PC-3 (cell line): ENCODE results near the gene FOXP4. TPM values are rescaled to one million over a fixed set of nuclear protein-coding genes. Genes with fewer than 3 reads are reported as not detected.

ENCODE experiments used
- ATAC-seq: fragments of 200-7000 bp; cut with Tn5 transposase; 2 replicates; pipeline ENCODE4 v1.9.1; 2020; ENCODE audit warnings: mild to moderate bottlenecking, moderate library complexity
- BruUV-seq: library from RNA; stranded (reverse); fragments of 400-500 nt; replicated peaks from 2 replicates; lab custom pipeline; 2021; lab: Mats Ljungman, UMichigan
- CTCF ChIA-PET: fragments of 300-600 bp; sonication (Branson Sonifier 250); formaldehyde crosslinking; loops from one replicate; lab custom pipeline; 2022; ENCODE audit warnings: antibody characterized with exemption; lab: Charles Lee
- POLR2A ChIA-PET: fragments of 300-600 bp; sonication (Branson Sonifier 250); formaldehyde crosslinking; loops from one replicate; lab custom pipeline; 2022; ENCODE audit warnings: antibody characterized with exemption; ENCODE audit not compliant: unreplicated experiment; lab: Charles Lee
- DNase-seq: peaks from one replicate; pipeline ENCODE4 v3.0.0-alpha.2; 2015
- H2AFZ ChIP-seq: fragments of 300-600 bp; sonication (generic); 2 replicates; pipeline ENCODE4 v1.6.0; 2016; ENCODE audit warnings: antibody characterized with exemption, low read length
- H3F3A ChIP-seq: fragments of 300-600 bp; sonication (generic); one replicate; pipeline ENCODE4 v1.6.0; 2017; ENCODE audit warnings: antibody characterized with exemption, low read length, control low read depth, mild to moderate bottlenecking; ENCODE audit not compliant: unreplicated experiment
- H3K27ac ChIP-seq: fragments of 300-600 bp; sonication (generic); 2 replicates; pipeline ENCODE4 v1.5.1; 2016; ENCODE audit warnings: mild to moderate bottlenecking, low read length
- H3K27me3 ChIP-seq: fragments of 300-600 bp; sonication (generic); 2 replicates; pipeline ENCODE4 v1.6.1; 2016; ENCODE audit warnings: low read length, mixed read lengths
- H3K36me3 ChIP-seq: fragments of 300-600 bp; sonication (generic); 2 replicates; pipeline ENCODE4 v1.6.1; 2016; ENCODE audit warnings: low read depth, mixed run types, low read length, mixed read lengths
- H3K4me1 ChIP-seq: fragments of 300-600 bp; sonication (generic); 2 replicates; pipeline ENCODE4 v1.5.1; 2016; ENCODE audit warnings: low read length; ENCODE audit not compliant: insufficient read depth
- H3K4me2 ChIP-seq: fragments of 300-600 bp; sonication (generic); 2 replicates; pipeline ENCODE4 v1.6.0; 2016; ENCODE audit warnings: low read length
- H3K4me3 ChIP-seq: fragments of 300-600 bp; sonication (generic); 2 replicates; pipeline ENCODE4 v1.5.1; 2016; ENCODE audit warnings: mild to moderate bottlenecking, low read length, mixed read lengths
- H3K79me2 ChIP-seq: fragments of 300-600 bp; sonication (generic); 2 replicates; pipeline ENCODE4 v1.6.1; 2017; ENCODE audit warnings: low read length, mixed read lengths
- H3K9ac ChIP-seq: fragments of 300-600 bp; sonication (generic); 2 replicates; pipeline ENCODE4 v1.6.0; 2016; ENCODE audit warnings: mild to moderate bottlenecking, low read length
- H3K9me2 ChIP-seq: fragments of 300-600 bp; sonication (generic); replicated peaks from 2 replicates; pipeline ENCODE4 v1.6.1; 2016; ENCODE audit warnings: mixed run types, low read length, mixed read lengths
- H3K9me3 ChIP-seq: fragments of 300-600 bp; sonication (generic); 2 replicates; pipeline ENCODE4 v1.6.1; 2016; ENCODE audit warnings: low read length, mixed read lengths
- H4K20me1 ChIP-seq: fragments of 300-600 bp; sonication (generic); 2 replicates; pipeline ENCODE4 v1.6.1; 2016; ENCODE audit warnings: low read length, mixed read lengths
- CTCF ChIP-seq: fragments of 300-600 bp; sonication (generic); conservative IDR thresholded peaks from 2 replicates; pipeline ENCODE4 v1.5.1; 2017; ENCODE audit warnings: antibody characterized with exemption, low read depth, mild to moderate bottlenecking, low read length
- EZH2 ChIP-seq: fragments of 300-600 bp; sonication (generic); IDR thresholded peaks from one replicate; pipeline ENCODE4 v1.6.1; 2017; ENCODE audit warnings: antibody characterized with exemption, mild to moderate bottlenecking, low read length; ENCODE audit not compliant: unreplicated experiment
- EZH2phosphoT487 ChIP-seq: fragments of 300-600 bp; sonication (generic); IDR thresholded peaks from 2 replicates; pipeline ENCODE4 v1.6.1; 2018; ENCODE audit warnings: mild to moderate bottlenecking, antibody characterized with exemption, low read length, borderline replicate concordance
- intact Hi-C: fragments of 100-400 bp; cut with micrococcal nuclease; formaldehyde crosslinking; loops from 2 replicates; pipeline ENCODE4 v1.9.0; 2023
- total RNA-seq: library from RNA; depleted of rRNA; stranded (reverse); fragments of >200 nt; gene quantifications from 2 replicates; pipeline ENCODE4 v1.2.3, GENCODE V29; 2014

The FOXP4 gene
- total RNA-seq, 1 experiment from 2014 or later, result 6.7 TPM

GRCh38 chr6:41607736-41608135 is 61.6 kb downstream of the FOXP4 start:
- BruUV-seq, result no TSS peak
- Histone ChIP-seq H3K9me2 (no peaks in the 10 kb centered on the region), H4K20me1 (no peaks in the 10 kb centered on the region), H3K4me1 (peaks cover 3% of the 10 kb centered on the region), H2AFZ (no peak overlapping the region), H3K79me2 (no peaks in the 10 kb centered on the region), H3K27me3 (no peaks in the 10 kb centered on the region), H3K4me3 (no peak overlapping the region), H3K27ac (no peak overlapping the region), H3K9ac (no peak overlapping the region), H3K4me2 (no peak overlapping the region), H3K9me3 (no peaks in the 10 kb centered on the region), H3F3A (no peaks in the 10 kb centered on the region), H3K36me3 (no peaks in the 10 kb centered on the region)
- ATAC-seq, result no peak
- no peak for DNase-seq
- TF ChIP-seq CTCF (no peak), EZH2 (no peak), EZH2phosphoT487 (no peak)
- ChIA-PET CTCF (no interaction called here), POLR2A (no interaction called here)
- intact Hi-C loops, result loop anchor here (10.0 kb wide), 1 partner anchor 167 kb away; the partner anchor contains the start of gene FRS3

- ChIA-PET POLR2A (no interaction called here), CTCF (no interaction called here)
- Histone ChIP-seq H3K9me2 (no peaks in the 10 kb centered on the region), H4K20me1 (no peaks in the 10 kb centered on the region), H2AFZ (no peak overlapping the region), H3K9ac (no peak overlapping the region), H3K4me2 (no peak overlapping the region), H3K79me2 (no peaks in the 10 kb centered on the region), H3K36me3 (no peaks in the 10 kb centered on the region), H3K27me3 (no peaks in the 10 kb centered on the region), H3K4me1 (no peaks in the 10 kb centered on the region), H3K9me3 (no peaks in the 10 kb centered on the region), H3K27ac (no peak overlapping the region), H3K4me3 (no peak overlapping the region), H3F3A (no peaks in the 10 kb centered on the region)
- BruUV-seq, result no TSS peak
- no peak for TF ChIP-seq CTCF
- no peak for TF ChIP-seq EZH2phosphoT487
- no peak for TF ChIP-seq EZH2
- no peak for ATAC-seq
- intact Hi-C loops, result loop anchor here (10.0 kb wide), 1 partner anchor 166 kb away; the partner anchor contains the start of gene FRS3
- DNase-seq, result no peak
Measured at GRCh38 chr6:41608443-41609151, 62.4 kb downstream of the FOXP4 start.

GRCh38 chr6:41614715-41615114 is 68.5 kb downstream of the FOXP4 start:
- no peaks in the 10 kb centered on the region for H4K20me1 ChIP-seq
- H3K9me2 ChIP-seq, result no peaks in the 10 kb centered on the region
- no peaks in the 10 kb centered on the region for H3K36me3 ChIP-seq
- ATAC-seq, result no peak
- H3K27ac ChIP-seq, result no peak overlapping the region
- no peak overlapping the region for H3K4me2 ChIP-seq
- CTCF ChIA-PET, result no interaction called here
- H3K27me3 ChIP-seq, result no peaks in the 10 kb centered on the region
- H3K4me1 ChIP-seq, result no peaks in the 10 kb centered on the region
- DNase-seq, result no peak
- H3F3A ChIP-seq, result no peaks in the 10 kb centered on the region
- H3K79me2 ChIP-seq, result no peaks in the 10 kb centered on the region
- H3K9ac ChIP-seq, result no peak overlapping the region
- TF ChIP-seq CTCF, result no peak
- TF ChIP-seq EZH2, result no peak
- TF ChIP-seq EZH2phosphoT487, result no peak
- POLR2A ChIA-PET, result no interaction called here
- intact Hi-C loops, result no loop called here
- H3K9me3 ChIP-seq, result no peaks in the 10 kb centered on the region
- no TSS peak for BruUV-seq
- no peak overlapping the region for H2AFZ ChIP-seq
- no peak overlapping the region for H3K4me3 ChIP-seq
